ENCODE data around the gene FBN1.

GRCh38 chr15:48505067-48505466 is 140.4 kb downstream of the FBN1 start:
- no peak for TF ChIP-seq CTCF (conservative IDR thresholded peaks at IDR 0.05 in 1 of 2, IDR thresholded peaks at IDR 0.05 in 1 of 2; ENCODE audit: extremely low read depth in 1 of 2, insufficient read depth in 1 of 2, low read depth in 1 of 2, low read length in 2 of 2)
- TF ChIP-seq EZH2 (IDR thresholded peaks at IDR 0.05; ENCODE audit: borderline replicate concordance, low read length), result no peak

All from mammary epithelial cell (primary cell).